ENCODE measurements around the gene ARHGAP28. TPM values are rescaled to one million over a fixed set of nuclear protein-coding genes. Genes with fewer than 3 reads are reported as not detected.

Gene ARHGAP28
- total RNA-seq, 6 donors from 2014 or later: 4.1 to 18.9 (median 11.3) TPM

DNA sequence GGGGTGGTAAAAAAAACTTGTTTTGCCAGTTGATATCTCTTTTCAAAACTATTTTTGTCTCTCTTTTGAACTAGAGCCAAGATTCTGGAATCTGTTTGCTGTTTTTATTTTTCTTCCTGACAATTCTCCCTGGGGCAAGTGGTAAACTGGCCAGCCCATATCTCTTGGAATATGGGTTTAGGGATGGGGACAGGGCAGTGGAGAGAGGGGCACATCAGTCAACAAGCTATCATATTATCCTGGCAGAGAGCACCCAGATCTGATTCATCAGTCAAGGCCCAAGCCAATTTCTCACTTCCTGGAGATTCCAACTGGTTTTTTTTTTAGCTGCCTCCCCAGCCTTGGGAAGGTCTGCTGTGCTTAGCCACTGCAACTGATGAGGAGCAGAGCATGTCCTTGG is 52.3 kb downstream of the ARHGAP28 start:
- DNase-seq: no peak
- H3K27ac ChIP-seq: peak overlapping the region in 3 of 4 donors; percentile 34 to 66 (median 55)
- H3K9me3 ChIP-seq: no peaks in the 10 kb centered on the region
- peaks cover 4 to 17% (median 10%) of the 10 kb centered on the region in 4 donors for H3K4me1 ChIP-seq
- no peaks in the 10 kb centered on the region for H3K36me3 ChIP-seq
- ATAC-seq (ENCODE audit: low FRiP score in 2 of 2): peak in 1 of 2 donors; percentile 61
- no peak overlapping the region for H3K4me3 ChIP-seq
- TF ChIP-seq POLR2A (IDR thresholded peaks at IDR 0.05) (no peak), EP300 (IDR thresholded peaks at IDR 0.05) (no peak), POLR2AphosphoS5 (IDR thresholded peaks at IDR 0.05) (no peak)
- TF ChIP-seq, protein P1, sequence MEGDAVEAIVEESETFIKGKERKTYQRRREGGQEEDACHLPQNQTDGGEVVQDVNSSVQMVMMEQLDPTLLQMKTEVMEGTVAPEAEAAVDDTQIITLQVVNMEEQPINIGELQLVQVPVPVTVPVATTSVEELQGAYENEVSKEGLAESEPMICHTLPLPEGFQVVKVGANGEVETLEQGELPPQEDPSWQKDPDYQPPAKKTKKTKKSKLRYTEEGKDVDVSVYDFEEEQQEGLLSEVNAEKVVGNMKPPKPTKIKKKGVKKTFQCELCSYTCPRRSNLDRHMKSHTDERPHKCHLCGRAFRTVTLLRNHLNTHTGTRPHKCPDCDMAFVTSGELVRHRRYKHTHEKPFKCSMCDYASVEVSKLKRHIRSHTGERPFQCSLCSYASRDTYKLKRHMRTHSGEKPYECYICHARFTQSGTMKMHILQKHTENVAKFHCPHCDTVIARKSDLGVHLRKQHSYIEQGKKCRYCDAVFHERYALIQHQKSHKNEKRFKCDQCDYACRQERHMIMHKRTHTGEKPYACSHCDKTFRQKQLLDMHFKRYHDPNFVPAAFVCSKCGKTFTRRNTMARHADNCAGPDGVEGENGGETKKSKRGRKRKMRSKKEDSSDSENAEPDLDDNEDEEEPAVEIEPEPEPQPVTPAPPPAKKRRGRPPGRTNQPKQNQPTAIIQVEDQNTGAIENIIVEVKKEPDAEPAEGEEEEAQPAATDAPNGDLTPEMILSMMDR (IDR thresholded peaks at IDR 0.05): no peak
- no peaks in the 10 kb centered on the region for H3K27me3 ChIP-seq

DNA sequence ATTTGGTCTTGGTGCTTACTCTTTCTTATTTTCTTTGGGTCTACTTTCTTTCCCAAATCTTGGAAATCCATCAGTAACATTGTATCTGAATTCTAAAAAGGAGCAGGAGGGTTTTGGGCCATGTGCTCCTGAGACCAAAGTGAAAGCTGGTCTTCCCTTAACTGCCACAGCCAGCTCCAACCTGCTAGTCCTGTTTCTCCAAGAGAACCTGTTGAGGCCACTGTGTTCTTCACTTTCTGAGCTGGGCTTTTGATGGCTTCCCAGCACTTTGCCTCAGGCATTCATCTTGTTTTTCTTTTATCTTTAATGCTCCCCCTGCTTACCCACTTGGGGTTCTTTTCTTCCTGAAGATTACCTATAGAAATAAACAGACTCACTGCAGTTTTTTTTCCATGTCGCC is 53.3 kb downstream of the ARHGAP28 start:
- no peak overlapping the region for H3K27ac ChIP-seq
- DNase-seq: no peak
- no peaks in the 10 kb centered on the region for H3K36me3 ChIP-seq
- WGBS, 2 donors: 92 to 95% methylated on average over 1 of the region's 1 CpG
- peaks cover 4 to 17% (median 10%) of the 10 kb centered on the region in 4 donors for H3K4me1 ChIP-seq
- H3K9me3 ChIP-seq: no peaks in the 10 kb centered on the region
- no peaks in the 10 kb centered on the region for H3K27me3 ChIP-seq
- no peak for ATAC-seq (ENCODE audit: low FRiP score in 2 of 2)
- no peak overlapping the region for H3K4me3 ChIP-seq
- TF ChIP-seq, protein P1 (IDR thresholded peaks at IDR 0.05): no peak
- TF ChIP-seq POLR2A (IDR thresholded peaks at IDR 0.05) (no peak), POLR2AphosphoS5 (IDR thresholded peaks at IDR 0.05) (no peak), EP300 (IDR thresholded peaks at IDR 0.05) (no peak)

DNA sequence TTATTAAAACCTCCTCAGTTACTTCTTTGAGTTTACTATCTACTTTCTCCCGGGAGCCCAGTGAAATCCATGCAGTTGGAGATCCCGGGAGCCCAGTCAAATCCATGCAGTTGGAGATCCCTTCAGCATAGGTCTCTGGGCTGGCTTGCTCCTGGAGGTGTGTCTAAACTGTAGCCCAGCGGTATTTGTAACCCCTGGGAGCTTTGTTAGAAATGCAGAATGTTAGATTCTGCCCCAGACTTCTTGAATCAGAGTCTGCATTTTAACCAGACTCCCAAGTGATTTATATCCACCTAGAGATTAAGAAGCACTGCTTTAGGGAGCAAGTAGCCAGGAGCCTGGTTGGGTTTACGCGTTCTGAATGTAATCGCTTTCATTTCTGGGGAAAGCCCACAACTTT is 54.5 kb downstream of the ARHGAP28 start:
- peaks cover 4 to 17% (median 10%) of the 10 kb centered on the region in 4 donors for H3K4me1 ChIP-seq
- H3K4me3 ChIP-seq: no peak overlapping the region
- DNase-seq (no peak), ATAC-seq (ENCODE audit: low FRiP score in 2 of 2) (no peak)
- no peak for TF ChIP-seq POLR2A (IDR thresholded peaks at IDR 0.05)
- no peak for TF ChIP-seq POLR2AphosphoS5 (IDR thresholded peaks at IDR 0.05)
- TF ChIP-seq, protein P1 (IDR thresholded peaks at IDR 0.05): no peak
- no peak for TF ChIP-seq EP300 (IDR thresholded peaks at IDR 0.05)
- WGBS, 2 donors: 86 to 87% methylated on average over 6 of the region's 6 CpGs
- peak overlapping the region in 1 of 4 donors; percentile 44 for H3K27ac ChIP-seq
- no peaks in the 10 kb centered on the region for H3K9me3 ChIP-seq
- no peaks in the 10 kb centered on the region for H3K36me3 ChIP-seq
- H3K27me3 ChIP-seq: no peaks in the 10 kb centered on the region

DNA sequence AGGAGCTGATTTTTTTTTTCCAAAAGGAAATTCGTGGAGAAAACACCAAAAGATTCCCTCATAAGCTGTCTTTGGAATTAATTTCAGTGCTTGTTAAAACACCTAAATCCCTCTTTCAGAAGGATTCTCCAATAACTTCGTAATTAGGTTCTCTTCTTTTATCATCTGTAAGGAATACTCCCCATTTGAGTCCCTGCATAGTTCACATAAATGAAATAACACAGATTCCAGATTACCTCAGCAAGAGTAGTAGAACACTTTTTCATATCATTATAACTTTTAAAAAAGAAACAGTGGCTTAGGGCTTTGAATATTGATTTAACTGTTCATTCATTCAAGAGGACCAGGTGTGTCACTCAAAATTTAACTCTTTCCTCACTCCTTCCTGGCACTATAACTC is 55.5 kb downstream of the ARHGAP28 start:
- TF ChIP-seq POLR2AphosphoS5 (IDR thresholded peaks at IDR 0.05): no peak
- TF ChIP-seq EP300 (IDR thresholded peaks at IDR 0.05): no peak
- TF ChIP-seq POLR2A (IDR thresholded peaks at IDR 0.05): no peak
- Histone ChIP-seq H3K27me3 (no peaks in the 10 kb centered on the region), H3K9me3 (no peaks in the 10 kb centered on the region), H3K36me3 (no peaks in the 10 kb centered on the region), H3K27ac (peak overlapping the region in 1 of 4 donors; percentile 44), H3K4me1 (peaks cover 4 to 17% (median 10%) of the 10 kb centered on the region in 4 donors), H3K4me3 (no peak overlapping the region)
- 47 to 53% methylated on average over 2 of the region's 2 CpGs for WGBS, 2 donors
- no peak for ATAC-seq (ENCODE audit: low FRiP score in 2 of 2)
- DNase-seq: no peak

DNA sequence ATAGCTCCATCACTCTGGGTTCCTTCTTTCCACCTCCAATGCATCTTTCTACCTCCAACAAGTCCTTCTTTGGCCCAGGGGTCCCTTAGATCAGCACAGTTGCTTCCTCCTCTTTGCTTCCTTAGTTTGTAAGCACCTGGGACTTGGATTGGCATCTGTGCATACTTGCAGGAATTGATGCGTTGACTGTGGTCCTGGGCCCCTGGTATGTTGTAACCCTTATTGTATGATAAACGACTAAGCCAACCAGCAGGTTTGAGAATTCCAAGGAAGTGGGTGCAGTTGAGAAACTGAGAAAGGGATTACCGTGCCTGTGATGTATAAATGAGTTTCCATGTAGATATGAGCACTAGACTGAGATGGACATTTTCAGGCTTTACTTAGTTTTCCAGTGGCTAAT is 55.9 kb downstream of the ARHGAP28 start:
- 73 to 85% methylated on average over 3 of the region's 3 CpGs for WGBS, 2 donors
- TF ChIP-seq POLR2AphosphoS5 (IDR thresholded peaks at IDR 0.05) (no peak), EP300 (IDR thresholded peaks at IDR 0.05) (no peak), POLR2A (IDR thresholded peaks at IDR 0.05) (no peak)
- TF ChIP-seq, protein P1 (IDR thresholded peaks at IDR 0.05): no peak
- Histone ChIP-seq H3K4me1 (peaks cover 4 to 17% (median 10%) of the 10 kb centered on the region in 4 donors), H3K4me3 (no peak overlapping the region), H3K36me3 (no peaks in the 10 kb centered on the region), H3K27ac (peak overlapping the region in 1 of 4 donors; percentile 44), H3K9me3 (no peaks in the 10 kb centered on the region), H3K27me3 (no peaks in the 10 kb centered on the region)
- no peak for ATAC-seq (ENCODE audit: low FRiP score in 2 of 2)
- DNase-seq: no peak

Measured in upper lobe of left lung (tissue), 6 donors.